ENCODE data around the gene TCF25.
"Not testable (repeated sequence)": the region's sequence is repeated elsewhere in the genome, so short reads cannot be mapped to it uniquely, and the experiment has no call there.

TCF25 gene

GRCh38 chr16:89919535-89920406 is 46.4 kb downstream of the TCF25 start:
- no peak for DNase-seq (ENCODE audit: low read depth)

GRCh38 chr16:89920723-89921122 is 47.3 kb downstream of the TCF25 start:
- DNase-seq (ENCODE audit: low read depth), result no peak

GRCh38 chr16:89921131-89921701 is 47.8 kb downstream of the TCF25 start:
- no peak for DNase-seq (ENCODE audit: low read depth)

GRCh38 chr16:89921702-89922476 is 48.5 kb downstream of the TCF25 start:
- DNase-seq (ENCODE audit: low read depth), result no peak

- DNase-seq (ENCODE audit: low read depth), result no peak
Observed at GRCh38 chr16:89922477-89922883, 49.1 kb downstream of the TCF25 start.

GRCh38 chr16:89922884-89923639 is 49.7 kb downstream of the TCF25 start, which contains the start of gene TUBB3:
TSS of gene TUBB3 (plus strand) at chr16:89923342. CDS start at chr16:89923402, 60 bp downstream.
- DNase-seq (ENCODE audit: low read depth), result no peak

- DNase-seq (ENCODE audit: low read depth), result no peak
Observed at GRCh38 chr16:89923640-89924296, 50.4 kb downstream of the TCF25 start.

- DNase-seq (ENCODE audit: low read depth), result no peak
Observed at GRCh38 chr16:89924297-89924924, 51.0 kb downstream of the TCF25 start.

- DNase-seq (ENCODE audit: low read depth), result no peak
Observed at GRCh38 chr16:89924925-89925307, 51.5 kb downstream of the TCF25 start.

GRCh38 chr16:89925596-89926079 is 52.2 kb downstream of the TCF25 start:
- no peak for DNase-seq (ENCODE audit: low read depth)

GRCh38 chr16:89931305-89931896 is 58.0 kb downstream of the TCF25 start:
- no peak for DNase-seq (ENCODE audit: low read depth)

GRCh38 chr16:89931964-89932363 is 58.6 kb downstream of the TCF25 start:
- no peak for DNase-seq (ENCODE audit: low read depth)

GRCh38 chr16:89934019-89934418 is 60.6 kb downstream of the TCF25 start:
- DNase-seq (ENCODE audit: low read depth), result not testable (repeated sequence)

GRCh38 chr16:89934611-89935553 is 61.5 kb downstream of the TCF25 start:
- no peak for DNase-seq (ENCODE audit: low read depth)

GRCh38 chr16:89935620-89936019 is 62.2 kb downstream of the TCF25 start:
- not testable (repeated sequence) for DNase-seq (ENCODE audit: low read depth)

- DNase-seq (ENCODE audit: low read depth), result no peak
Observed at GRCh38 chr16:89936034-89936433, 62.6 kb downstream of the TCF25 start.

GRCh38 chr16:89936508-89936907 is 63.1 kb downstream of the TCF25 start:
- DNase-seq (ENCODE audit: low read depth), result no peak

- no peak for DNase-seq (ENCODE audit: low read depth)
Observed at GRCh38 chr16:89936981-89937380, 63.6 kb downstream of the TCF25 start.

All from activated T-helper 1 cell treated with Interleukin-2 at 50 U/mL for 16 hours (primary cell).